ENCODE data around the gene COL1A2.

DNA sequence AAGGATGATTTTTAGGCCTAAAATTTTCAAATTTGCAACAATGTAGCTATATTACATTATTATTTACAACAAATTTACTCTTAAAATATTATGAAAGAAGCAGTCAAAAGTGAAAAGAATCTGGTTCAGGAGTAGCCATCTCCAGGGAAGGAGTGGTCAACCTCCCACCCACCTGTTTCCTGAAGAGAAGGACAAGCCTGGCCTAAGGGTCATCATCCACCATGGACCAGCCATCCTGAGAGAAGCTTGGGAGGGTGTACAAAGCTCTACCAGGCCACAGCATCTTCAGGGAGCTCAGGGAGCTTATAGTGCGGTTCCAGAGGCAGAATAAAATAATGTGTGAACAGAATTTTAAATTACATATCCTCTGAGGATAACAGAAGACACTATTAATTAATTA is 38.1 kb downstream of the COL1A2 start:
- TF ChIP-seq CTCF (conservative IDR thresholded peaks at IDR 0.05; ENCODE audit: low read length) (no peak), EZH2phosphoT487 (IDR thresholded peaks at IDR 0.05; ENCODE audit: borderline replicate concordance) (no peak)
